ENCODE measurements around the gene IGBP1. TPM values are rescaled to one million over a fixed set of nuclear protein-coding genes. Genes with fewer than 3 reads are reported as not detected.

The IGBP1 gene
- total RNA-seq, 2 donors from 2014 or later = 48.0 to 87.5 TPM

GRCh38 chrX:70169281-70169680 is 36.0 kb downstream of the IGBP1 start:
- Histone ChIP-seq H3K36me3 (no peaks in the 10 kb centered on the region), H3K9ac (ENCODE audit: low read depth in 2 of 2, low read length in 2 of 2) (no peak overlapping the region), H3K9me3 (no peaks in the 10 kb centered on the region), H3K4me3 (no peak overlapping the region), H3K27me3 (no peaks in the 10 kb centered on the region), H3K4me1 (no peaks in the 10 kb centered on the region), H3K27ac (no peak overlapping the region)
- no peak for DNase-seq
- intact Hi-C loops (cut with DNase I) = no loop called here
- no peak for TF ChIP-seq CTCF (IDR thresholded peaks at IDR 0.05)

GRCh38 chrX:70171624-70172023 is 38.4 kb downstream of the IGBP1 start:
- H3K4me1 ChIP-seq = no peaks in the 10 kb centered on the region
- no peaks in the 10 kb centered on the region for H3K27me3 ChIP-seq
- H3K9me3 ChIP-seq = no peaks in the 10 kb centered on the region
- DNase-seq = no peak
- H3K36me3 ChIP-seq = no peaks in the 10 kb centered on the region
- no peak overlapping the region for H3K27ac ChIP-seq
- intact Hi-C loops (cut with DNase I) = no loop called here
- no peak for TF ChIP-seq CTCF (IDR thresholded peaks at IDR 0.05)
- no peak overlapping the region for H3K9ac ChIP-seq (ENCODE audit: low read depth in 2 of 2, low read length in 2 of 2)
- H3K4me3 ChIP-seq = no peak overlapping the region

GRCh38 chrX:70172221-70172620 is 39.0 kb downstream of the IGBP1 start:
- Histone ChIP-seq H3K4me3 (no peak overlapping the region), H3K9me3 (no peaks in the 10 kb centered on the region), H3K4me1 (no peaks in the 10 kb centered on the region), H3K27me3 (no peaks in the 10 kb centered on the region), H3K27ac (no peak overlapping the region), H3K9ac (ENCODE audit: low read depth in 2 of 2, low read length in 2 of 2) (no peak overlapping the region), H3K36me3 (no peaks in the 10 kb centered on the region)
- TF ChIP-seq CTCF (IDR thresholded peaks at IDR 0.05) = no peak
- DNase-seq = no peak
- intact Hi-C loops (cut with DNase I) = no loop called here

- TF ChIP-seq CTCF (IDR thresholded peaks at IDR 0.05) = no peak
- Histone ChIP-seq H3K9ac (ENCODE audit: low read depth in 2 of 2, low read length in 2 of 2) (no peak overlapping the region), H3K36me3 (no peaks in the 10 kb centered on the region), H3K4me1 (no peaks in the 10 kb centered on the region), H3K27me3 (no peaks in the 10 kb centered on the region), H3K4me3 (no peak overlapping the region), H3K27ac (no peak overlapping the region), H3K9me3 (no peaks in the 10 kb centered on the region)
- no peak for DNase-seq
- intact Hi-C loops (cut with DNase I) = no loop called here
Observed at GRCh38 chrX:70172964-70173363, 39.7 kb downstream of the IGBP1 start.

GRCh38 chrX:70174754-70175153 is 41.5 kb downstream of the IGBP1 start:
- Histone ChIP-seq H3K27ac (no peak overlapping the region), H3K9ac (ENCODE audit: low read depth in 2 of 2, low read length in 2 of 2) (no peak overlapping the region), H3K4me3 (no peak overlapping the region), H3K27me3 (no peaks in the 10 kb centered on the region), H3K9me3 (no peaks in the 10 kb centered on the region), H3K4me1 (no peaks in the 10 kb centered on the region), H3K36me3 (no peaks in the 10 kb centered on the region)
- DNase-seq = no peak
- TF ChIP-seq CTCF (IDR thresholded peaks at IDR 0.05) = no peak
- intact Hi-C loops (cut with DNase I) = no loop called here

GRCh38 chrX:70175338-70175737 is 42.1 kb downstream of the IGBP1 start:
- Histone ChIP-seq H3K4me3 (no peak overlapping the region), H3K27me3 (no peaks in the 10 kb centered on the region), H3K9me3 (no peaks in the 10 kb centered on the region), H3K27ac (no peak overlapping the region), H3K4me1 (no peaks in the 10 kb centered on the region), H3K9ac (ENCODE audit: low read depth in 2 of 2, low read length in 2 of 2) (no peak overlapping the region), H3K36me3 (no peaks in the 10 kb centered on the region)
- TF ChIP-seq CTCF (IDR thresholded peaks at IDR 0.05) = no peak
- DNase-seq = no peak
- intact Hi-C loops (cut with DNase I) = no loop called here
